ENCODE measurements around the gene SPIB. TPM values are rescaled to one million over a fixed set of nuclear protein-coding genes. Genes with fewer than 3 reads are reported as not detected.

Gene SPIB
- total RNA-seq, 2 experiments from 2014 or later, result 0.36 to 0.47 TPM

- no peak overlapping the region for H3K4me3 Mint-ChIP-seq
- H3K4me1 Mint-ChIP-seq (ENCODE audit: low read depth), result peaks cover 4% of the 10 kb centered on the region
- DNase-seq, result no peak
- intact Hi-C loops (cut with micrococcal nuclease), result no loop called here
- CTCF ChIA-PET, result no interaction called here
- no peak overlapping the region for H3K27ac Mint-ChIP-seq
- peaks cover 10% of the 10 kb centered on the region for H3K27me3 Mint-ChIP-seq (ENCODE audit: low read depth)
- H3K36me3 Mint-ChIP-seq (ENCODE audit: low read depth), result peaks cover 3% of the 10 kb centered on the region
- no peaks in the 10 kb centered on the region for H3K9me3 Mint-ChIP-seq
Measured at GRCh38 chr19:50425581-50425980, 6.8 kb downstream of the SPIB start.

GRCh38 chr19:50427318-50427925 lies 8.7 kb downstream of the SPIB start:
- no peak for DNase-seq
- Mint-ChIP-seq H3K27ac (no peak overlapping the region), H3K9me3 (no peaks in the 10 kb centered on the region), H3K27me3 (ENCODE audit: low read depth) (peaks cover 4% of the 10 kb centered on the region), H3K4me1 (ENCODE audit: low read depth) (peaks cover 14% of the 10 kb centered on the region), H3K4me3 (no peak overlapping the region), H3K36me3 (ENCODE audit: low read depth) (no peaks in the 10 kb centered on the region)
- CTCF ChIA-PET, result no interaction called here
- intact Hi-C loops (cut with micrococcal nuclease), result no loop called here

- DNase-seq, result peak; percentile 59
- Mint-ChIP-seq H3K4me3 (peak overlapping the region; percentile 53), H3K36me3 (ENCODE audit: low read depth) (no peaks in the 10 kb centered on the region), H3K4me1 (ENCODE audit: low read depth) (peaks cover 17% of the 10 kb centered on the region), H3K27me3 (ENCODE audit: low read depth) (peaks cover 8% of the 10 kb centered on the region), H3K9me3 (no peaks in the 10 kb centered on the region), H3K27ac (no peak overlapping the region)
- CTCF ChIA-PET, result interaction anchor here (0.7 kb wide), 1 partner anchor 71 kb away, joined by 3 read pairs; no protein-coding TSS in a partner anchor
- intact Hi-C loops (cut with micrococcal nuclease), result no loop called here
Measured at GRCh38 chr19:50427997-50428425, 9.3 kb downstream of the SPIB start.

- Mint-ChIP-seq H3K27me3 (ENCODE audit: low read depth) (peaks cover 11% of the 10 kb centered on the region), H3K4me1 (ENCODE audit: low read depth) (peaks cover 17% of the 10 kb centered on the region), H3K9me3 (no peaks in the 10 kb centered on the region), H3K27ac (no peak overlapping the region), H3K36me3 (ENCODE audit: low read depth) (no peaks in the 10 kb centered on the region), H3K4me3 (peak overlapping the region; percentile 49)
- intact Hi-C loops (cut with micrococcal nuclease), result no loop called here
- CTCF ChIA-PET, result no interaction called here
- no peak for DNase-seq
Measured at GRCh38 chr19:50428772-50429463, 10.2 kb downstream of the SPIB start.

- no peak for DNase-seq
- H3K4me1 Mint-ChIP-seq (ENCODE audit: low read depth), result peaks cover 17% of the 10 kb centered on the region
- no peaks in the 10 kb centered on the region for H3K9me3 Mint-ChIP-seq
- no peaks in the 10 kb centered on the region for H3K36me3 Mint-ChIP-seq (ENCODE audit: low read depth)
- peak overlapping the region; percentile 88 for H3K27ac Mint-ChIP-seq
- CTCF ChIA-PET, result no interaction called here
- H3K4me3 Mint-ChIP-seq, result peak overlapping the region; percentile 90
- intact Hi-C loops (cut with micrococcal nuclease), result loop anchor here (1.0 to 2.0 kb wide), 2 partner anchors 45 to 46 kb away; partner anchors contain the start of genes EMC10, GARIN5A and POLD1
- H3K27me3 Mint-ChIP-seq (ENCODE audit: low read depth), result peaks cover 11% of the 10 kb centered on the region
Measured at GRCh38 chr19:50430888-50431342, 12.2 kb downstream of the SPIB start.

GRCh38 chr19:50431343-50432220 lies 12.8 kb downstream of the SPIB start:
- peak overlapping the region; percentile 88 for H3K27ac Mint-ChIP-seq
- intact Hi-C loops (cut with micrococcal nuclease), result loop anchor here (1.0 to 2.0 kb wide), 2 partner anchors 45 to 47 kb away; partner anchors contain the start of genes EMC10, GARIN5A and POLD1
- peaks cover 11% of the 10 kb centered on the region for H3K27me3 Mint-ChIP-seq (ENCODE audit: low read depth)

GRCh38 chr19:50432221-50433028 lies 13.7 kb downstream of the SPIB start, which contains the start of gene MYBPC2:
Gene MYBPC2, plus strand, starts transcription at chr19:50432892. Its CDS starts 62 bp downstream, at chr19:50432954.
- DNase-seq, result no peak

More at GRCh38 chr19:50431343-50432220, 12.8 kb downstream of the SPIB start:
- peak; percentile 93 for DNase-seq
- Mint-ChIP-seq H3K9me3 (no peaks in the 10 kb centered on the region), H3K36me3 (ENCODE audit: low read depth) (no peaks in the 10 kb centered on the region), H3K4me1 (ENCODE audit: low read depth) (peaks cover 17% of the 10 kb centered on the region), H3K4me3 (peak overlapping the region; percentile 90)
- CTCF ChIA-PET, result no interaction called here

GRCh38 chr19:50433201-50434180 lies 14.8 kb downstream of the SPIB start:
- H3K27me3 Mint-ChIP-seq (ENCODE audit: low read depth), result peaks cover 11% of the 10 kb centered on the region
- CTCF ChIA-PET, result no interaction called here
- intact Hi-C loops (cut with micrococcal nuclease), result no loop called here
- H3K36me3 Mint-ChIP-seq (ENCODE audit: low read depth), result no peaks in the 10 kb centered on the region
- peak overlapping the region; percentile 69 for H3K4me3 Mint-ChIP-seq
- no peak for DNase-seq
- peak overlapping the region; percentile 65 for H3K27ac Mint-ChIP-seq
- peaks cover 16% of the 10 kb centered on the region for H3K4me1 Mint-ChIP-seq (ENCODE audit: low read depth)
- H3K9me3 Mint-ChIP-seq, result no peaks in the 10 kb centered on the region

More at GRCh38 chr19:50432221-50433028, 13.7 kb downstream of the SPIB start, which contains the start of gene MYBPC2:
- Mint-ChIP-seq H3K9me3 (no peaks in the 10 kb centered on the region), H3K4me1 (ENCODE audit: low read depth) (peaks cover 17% of the 10 kb centered on the region), H3K4me3 (peak within 1 kb of the TSS; percentile 90), H3K27ac (peak within 1 kb of the TSS; percentile 88), H3K36me3 (ENCODE audit: low read depth) (no peaks in the 10 kb centered on the region), H3K27me3 (ENCODE audit: low read depth) (peaks cover 11% of the 10 kb centered on the region)
- CTCF ChIA-PET, result no interaction called here
- intact Hi-C loops (cut with micrococcal nuclease), result no loop called here

GRCh38 chr19:50434525-50434924 lies 15.8 kb downstream of the SPIB start:
- no peaks in the 10 kb centered on the region for H3K9me3 Mint-ChIP-seq
- CTCF ChIA-PET, result no interaction called here
- H3K27ac Mint-ChIP-seq, result no peak overlapping the region
- H3K27me3 Mint-ChIP-seq (ENCODE audit: low read depth), result peaks cover 11% of the 10 kb centered on the region
- DNase-seq, result no peak
- intact Hi-C loops (cut with micrococcal nuclease), result no loop called here
- H3K36me3 Mint-ChIP-seq (ENCODE audit: low read depth), result no peaks in the 10 kb centered on the region
- H3K4me3 Mint-ChIP-seq, result no peak overlapping the region
- peaks cover 14% of the 10 kb centered on the region for H3K4me1 Mint-ChIP-seq (ENCODE audit: low read depth)

- CTCF ChIA-PET, result no interaction called here
- no peak for DNase-seq
- H3K27me3 Mint-ChIP-seq (ENCODE audit: low read depth), result peaks cover 11% of the 10 kb centered on the region
- intact Hi-C loops (cut with micrococcal nuclease), result no loop called here
- H3K36me3 Mint-ChIP-seq (ENCODE audit: low read depth), result no peaks in the 10 kb centered on the region
- no peak overlapping the region for H3K4me3 Mint-ChIP-seq
- no peaks in the 10 kb centered on the region for H3K9me3 Mint-ChIP-seq
- peaks cover 14% of the 10 kb centered on the region for H3K4me1 Mint-ChIP-seq (ENCODE audit: low read depth)
- no peak overlapping the region for H3K27ac Mint-ChIP-seq
Measured at GRCh38 chr19:50435221-50435620, 16.5 kb downstream of the SPIB start.

- Mint-ChIP-seq H3K27me3 (ENCODE audit: low read depth) (peaks cover 11% of the 10 kb centered on the region), H3K9me3 (no peaks in the 10 kb centered on the region), H3K36me3 (ENCODE audit: low read depth) (no peaks in the 10 kb centered on the region), H3K27ac (no peak overlapping the region), H3K4me3 (no peak overlapping the region), H3K4me1 (ENCODE audit: low read depth) (peaks cover 12% of the 10 kb centered on the region)
- CTCF ChIA-PET, result no interaction called here
- intact Hi-C loops (cut with micrococcal nuclease), result no loop called here
- no peak for DNase-seq
Measured at GRCh38 chr19:50435627-50436026, 16.9 kb downstream of the SPIB start.
